C4-2B (cell line): ENCODE results near the gene HGFAC.

Source experiments
- H3K27ac ChIP-seq: fragments of 450-650 bp; 2 replicates; pipeline ENCODE4 v1.5.1; 2017
- CTCF ChIP-seq: fragments of 450-650 bp; conservative IDR thresholded peaks from 2 replicates; pipeline ENCODE4 v1.5.1; 2017; ENCODE audit warnings: mild to moderate bottlenecking
- ZFX ChIP-seq: fragments of 450-650 bp; IDR thresholded peaks from 2 replicates; pipeline ENCODE4 v1.6.1; 2017

The HGFAC gene

GRCh38 chr4:3444351-3445110, 2.8 kb downstream of the HGFAC start:
- no peak for TF ChIP-seq CTCF
- TF ChIP-seq ZFX: no peak
- H3K27ac ChIP-seq: no peak overlapping the region

DNA sequence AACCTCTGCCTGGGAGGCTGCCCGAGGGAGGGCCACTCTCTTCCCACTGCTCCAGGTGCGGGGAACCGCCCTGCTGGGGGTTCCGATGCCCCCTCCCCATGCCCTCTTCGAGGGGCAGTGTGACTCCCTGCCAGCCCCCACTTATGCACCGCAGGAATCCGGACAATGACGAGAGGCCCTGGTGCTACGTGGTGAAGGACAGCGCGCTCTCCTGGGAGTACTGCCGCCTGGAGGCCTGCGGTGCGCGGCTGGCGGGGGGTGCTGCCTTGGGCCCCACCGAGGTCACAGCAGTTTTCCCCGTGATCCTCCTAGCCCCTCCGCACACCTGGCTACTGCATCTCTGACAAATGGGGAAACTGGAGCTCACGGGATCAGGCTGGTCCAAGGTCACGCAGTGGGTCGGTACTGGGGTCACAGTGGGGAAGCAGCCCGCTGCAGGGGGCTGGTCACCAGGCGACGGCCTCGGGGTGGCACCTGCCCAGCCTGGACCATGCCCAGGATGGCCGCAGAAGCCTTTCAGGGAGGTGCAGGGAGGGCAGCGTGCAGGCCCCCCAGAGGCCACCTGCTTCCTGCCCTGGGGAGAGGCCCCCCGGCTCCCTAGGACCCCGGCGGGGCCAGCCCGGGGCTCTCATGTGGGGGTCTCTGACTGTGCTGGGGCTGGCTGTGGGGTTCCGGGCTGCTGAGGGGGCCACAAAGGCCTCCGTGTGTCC, 3.5 kb downstream of the HGFAC start:
- H3K27ac ChIP-seq: no peak overlapping the region
- TF ChIP-seq ZFX (no peak), CTCF (no peak)

DNA sequence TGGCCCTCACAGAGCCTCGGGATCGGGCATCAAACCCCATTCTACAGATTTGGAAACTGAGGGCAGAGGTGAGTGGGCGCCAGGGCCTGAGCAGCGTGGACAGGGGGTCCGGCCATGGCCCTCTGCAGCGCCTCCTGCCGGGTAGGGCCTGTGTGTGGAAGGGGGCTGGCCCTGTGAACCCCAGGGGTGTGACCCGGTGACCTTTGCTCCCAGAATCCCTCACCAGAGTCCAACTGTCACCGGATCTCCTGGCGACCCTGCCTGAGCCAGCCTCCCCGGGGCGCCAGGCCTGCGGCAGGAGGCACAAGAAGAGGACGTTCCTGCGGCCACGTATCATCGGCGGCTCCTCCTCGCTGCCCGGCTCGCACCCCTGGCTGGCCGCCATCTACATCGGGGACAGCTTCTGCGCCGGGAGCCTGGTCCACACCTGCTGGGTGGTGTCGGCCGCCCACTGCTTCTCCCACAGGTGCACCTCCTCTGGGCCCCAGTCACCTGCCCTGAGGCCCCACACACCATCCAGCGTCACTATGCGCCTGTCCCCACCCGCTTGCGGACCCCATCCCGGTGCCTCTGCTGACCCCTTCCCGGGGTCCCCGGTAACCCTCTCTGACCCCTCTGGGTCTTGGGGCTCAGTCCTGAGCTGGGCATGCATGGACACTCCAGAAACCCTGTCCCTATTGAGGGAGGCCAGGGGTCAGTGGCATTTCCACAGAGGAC, 4.2 kb downstream of the HGFAC start:
- H3K27ac ChIP-seq: no peak overlapping the region
- TF ChIP-seq CTCF (peak; percentile 18; the same call in 1 of the 2 replicates), ZFX (no peak)

DNA sequence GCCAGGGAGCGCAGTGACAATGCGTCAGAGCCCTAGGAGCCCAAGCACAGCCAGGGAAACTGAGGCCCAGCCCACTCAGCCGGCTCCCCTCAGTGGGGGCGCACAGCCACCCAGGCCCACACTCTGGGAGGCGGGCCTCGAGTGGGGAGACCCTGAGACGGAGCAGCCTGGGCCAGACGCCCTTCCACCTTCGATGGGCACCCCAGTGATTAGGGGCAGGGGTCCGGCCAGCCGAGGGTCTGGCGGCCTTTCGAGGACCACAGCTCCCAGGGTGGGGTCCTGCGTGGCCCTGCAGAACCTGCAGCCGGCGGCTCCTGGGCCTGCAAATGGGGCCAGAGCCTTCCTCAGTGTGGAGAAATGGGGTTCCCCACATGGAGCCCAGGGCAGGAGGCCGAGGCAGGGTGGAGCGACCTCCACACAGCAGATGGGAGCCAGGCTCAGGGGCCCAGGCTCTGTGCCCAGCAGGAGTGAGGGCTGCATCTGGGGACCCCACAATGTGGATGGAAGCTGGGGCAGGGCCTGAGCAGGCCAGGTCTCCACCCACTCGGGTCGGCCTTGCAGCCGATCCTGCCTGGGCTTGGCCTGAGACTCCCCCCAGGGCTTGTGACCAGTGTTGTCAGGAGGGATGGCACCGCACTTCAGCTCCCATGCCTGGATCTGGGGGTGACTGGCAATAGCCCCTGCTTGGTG, 5.0 kb downstream of the HGFAC start:
- TF ChIP-seq CTCF (no peak), ZFX (no peak)
- no peak overlapping the region for H3K27ac ChIP-seq

GRCh38 chr4:3447431-3448395, 5.9 kb downstream of the HGFAC start:
- no peak for TF ChIP-seq CTCF
- no peak for TF ChIP-seq ZFX
- no peak overlapping the region for H3K27ac ChIP-seq

DNA sequence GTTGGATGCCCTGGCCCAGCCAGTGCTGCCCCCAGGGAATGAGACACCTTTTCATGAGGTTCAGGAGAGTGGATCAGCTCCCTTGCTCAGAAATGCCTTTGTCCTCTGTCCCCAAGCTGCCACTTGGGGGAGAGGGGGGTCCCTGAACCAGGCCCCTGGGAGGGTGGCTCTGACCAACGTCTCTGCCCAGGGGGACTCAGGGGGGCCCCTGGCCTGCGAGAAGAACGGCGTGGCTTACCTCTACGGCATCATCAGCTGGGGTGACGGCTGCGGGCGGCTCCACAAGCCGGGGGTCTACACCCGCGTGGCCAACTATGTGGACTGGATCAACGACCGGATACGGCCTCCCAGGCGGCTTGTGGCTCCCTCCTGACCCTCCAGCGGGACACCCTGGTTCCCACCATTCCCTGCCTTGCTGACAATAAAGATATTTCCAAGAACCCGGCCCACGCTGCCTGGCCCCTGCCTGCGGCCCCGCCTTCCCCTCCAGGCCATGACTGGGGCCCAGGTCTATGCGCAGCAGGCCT, 7.3 kb downstream of the HGFAC start:
- TF ChIP-seq ZFX (no peak), CTCF (no peak)
- H3K27ac ChIP-seq: no peak overlapping the region
